ENCODE data around the gene SCD.
"Not testable (repeated sequence)": the region's sequence is repeated elsewhere in the genome, so short reads cannot be mapped to it uniquely, and the experiment has no call there.

The SCD gene
- 1.6 to 5.1 reads per million in 2 donors for total RNA-seq

- peak; percentile 32 to 96 (median 63) for DNase-seq
Measured at GRCh38 chr10:100346765-100347567, at the start of gene SCD. Gene SCD, plus strand, starts transcription at chr10:100347233. Its CDS starts 272 bp downstream, at chr10:100347505.

- DNase-seq = no peak
Measured at GRCh38 chr10:100297242-100297641, 49.8 kb upstream of the SCD start.

- not testable (repeated sequence) for DNase-seq
Measured at GRCh38 chr10:100301123-100301522, 45.9 kb upstream of the SCD start.

- DNase-seq = peak in 1 of 5 experiments; percentile 11
Measured at GRCh38 chr10:100303724-100304319, 43.2 kb upstream of the SCD start.

- DNase-seq = no peak
Measured at GRCh38 chr10:100304414-100304813, 42.6 kb upstream of the SCD start.

- no peak for DNase-seq
Measured at GRCh38 chr10:100306861-100307260, 40.2 kb upstream of the SCD start.

GRCh38 chr10:100307684-100308083 is 39.3 kb upstream of the SCD start:
- DNase-seq = no peak

GRCh38 chr10:100311298-100311697 is 35.7 kb upstream of the SCD start:
- no peak for DNase-seq

- no peak for DNase-seq
Measured at GRCh38 chr10:100315615-100316014, 31.4 kb upstream of the SCD start.

- DNase-seq = no peak
Measured at GRCh38 chr10:100318207-100318606, 28.8 kb upstream of the SCD start.

GRCh38 chr10:100319707-100320402 is 27.2 kb upstream of the SCD start:
- DNase-seq = no peak

- DNase-seq = no peak
Measured at GRCh38 chr10:100325158-100325557, 21.9 kb upstream of the SCD start.

- peak in 1 of 5 experiments; percentile 70 for DNase-seq
Measured at GRCh38 chr10:100327007-100327717, 19.9 kb upstream of the SCD start.

- DNase-seq = no peak
Measured at GRCh38 chr10:100327718-100328009, 19.4 kb upstream of the SCD start.

GRCh38 chr10:100328198-100328597 is 18.8 kb upstream of the SCD start:
- no peak for DNase-seq

GRCh38 chr10:100330079-100330478 is 17.0 kb upstream of the SCD start, which contains the start of gene PKD2L1:
Gene PKD2L1, minus strand, starts transcription at chr10:100330228. Its CDS starts 125 bp downstream, at chr10:100330103.
- no peak for DNase-seq

GRCh38 chr10:100333106-100333505 is 13.9 kb upstream of the SCD start:
- DNase-seq = no peak

- DNase-seq = no peak
Measured at GRCh38 chr10:100333661-100334440, 13.2 kb upstream of the SCD start.

GRCh38 chr10:100334762-100335161 is 12.3 kb upstream of the SCD start:
- DNase-seq = no peak

- peak; percentile 44 to 74 (median 64) for DNase-seq
Measured at GRCh38 chr10:100338434-100339036, 8.5 kb upstream of the SCD start.

GRCh38 chr10:100339236-100339635 is 7.8 kb upstream of the SCD start:
- DNase-seq = no peak

Data from T-helper 2 cell (primary cell).